ENCODE data around the gene RGS7.

DNA sequence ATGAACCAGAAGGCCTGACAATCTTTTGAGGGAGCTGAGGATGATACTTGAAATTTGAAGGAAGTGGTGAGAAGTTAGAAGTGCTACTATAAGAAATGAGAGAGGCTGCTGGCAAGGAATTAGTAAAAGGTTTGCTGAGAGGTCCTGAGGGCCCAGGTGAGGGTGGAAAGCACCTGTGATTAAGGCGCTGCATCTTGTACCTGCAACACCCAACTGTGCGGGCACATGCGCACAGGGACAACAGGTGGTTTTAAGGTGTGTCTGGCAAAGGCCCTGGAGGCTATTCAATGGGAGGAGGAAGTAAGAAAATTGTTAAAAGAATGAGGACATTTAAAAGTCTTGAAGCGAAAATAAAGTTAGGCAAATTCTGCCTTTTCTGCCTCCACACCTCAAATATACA is 349.3 kb downstream of the RGS7 start:
- TF ChIP-seq, protein P1, sequence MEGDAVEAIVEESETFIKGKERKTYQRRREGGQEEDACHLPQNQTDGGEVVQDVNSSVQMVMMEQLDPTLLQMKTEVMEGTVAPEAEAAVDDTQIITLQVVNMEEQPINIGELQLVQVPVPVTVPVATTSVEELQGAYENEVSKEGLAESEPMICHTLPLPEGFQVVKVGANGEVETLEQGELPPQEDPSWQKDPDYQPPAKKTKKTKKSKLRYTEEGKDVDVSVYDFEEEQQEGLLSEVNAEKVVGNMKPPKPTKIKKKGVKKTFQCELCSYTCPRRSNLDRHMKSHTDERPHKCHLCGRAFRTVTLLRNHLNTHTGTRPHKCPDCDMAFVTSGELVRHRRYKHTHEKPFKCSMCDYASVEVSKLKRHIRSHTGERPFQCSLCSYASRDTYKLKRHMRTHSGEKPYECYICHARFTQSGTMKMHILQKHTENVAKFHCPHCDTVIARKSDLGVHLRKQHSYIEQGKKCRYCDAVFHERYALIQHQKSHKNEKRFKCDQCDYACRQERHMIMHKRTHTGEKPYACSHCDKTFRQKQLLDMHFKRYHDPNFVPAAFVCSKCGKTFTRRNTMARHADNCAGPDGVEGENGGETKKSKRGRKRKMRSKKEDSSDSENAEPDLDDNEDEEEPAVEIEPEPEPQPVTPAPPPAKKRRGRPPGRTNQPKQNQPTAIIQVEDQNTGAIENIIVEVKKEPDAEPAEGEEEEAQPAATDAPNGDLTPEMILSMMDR (conservative IDR thresholded peaks at IDR 0.05; ENCODE audit: low read length), result no peak
- TF ChIP-seq EZH2phosphoT487 (IDR thresholded peaks at IDR 0.05; ENCODE audit: borderline replicate concordance, low read depth, low read length), result no peak
